Vagina (tissue), 2 donors: Measurements from ENCODE around the gene CAB39. TPM values are rescaled to one million over a fixed set of nuclear protein-coding genes. Genes with fewer than 3 reads are reported as not detected.
"Not testable (repeated sequence)": the region's sequence is repeated elsewhere in the genome, so short reads cannot be mapped to it uniquely, and the experiment has no call there.

Experiments used
- DNase-seq, 2 donors: peaks; one replicate each; pipeline ENCODE4 v3.0.0-alpha.2; 2017; ENCODE audit errors: extremely low spot score in 2 of 2
- H3K27ac ChIP-seq: fragments of 200-600 bp; sonication (generic); one replicate; pipeline ENCODE4 v1.5.1; 2019
- H3K27me3 ChIP-seq: fragments of 200-600 bp; sonication (generic); one replicate; pipeline ENCODE4 v1.5.1; 2019
- H3K36me3 ChIP-seq, 2 donors: fragments of 200-600 bp; sonication (generic); one replicate each; pipeline ENCODE4 v1.5.1; 2017 to 2019
- H3K4me1 ChIP-seq: fragments of 200-600 bp; sonication (generic); one replicate; pipeline ENCODE4 v1.5.1; 2019
- H3K4me3 ChIP-seq, 2 donors: fragments of 200-600 bp; sonication (generic); 1 replicate in 1 of 2; 2 replicates in 1 of 2; pipeline ENCODE4 v1.5.1; 2016 to 2019
- H3K9me3 ChIP-seq: fragments of 200-600 bp; sonication (generic); one replicate; pipeline ENCODE4 v1.5.1; 2019
- POLR2A ChIP-seq, 2 donors: fragments of 450-650 bp; IDR thresholded peaks; one replicate each; pipeline ENCODE4 v1.6.1; 2017; ENCODE audit warnings: antibody characterized with exemption in 2 of 2, mild to moderate bottlenecking in 2 of 2, moderate library complexity in 2 of 2
- POLR2AphosphoS5 ChIP-seq, 2 donors: sonication (generic); formaldehyde crosslinking; IDR thresholded peaks; one replicate each; pipeline ENCODE4 v1.9.0; 2017; ENCODE audit warnings: antibody characterized with exemption in 2 of 2, mild to moderate bottlenecking in 2 of 2, low read depth in 1 of 2; ENCODE audit not compliant: insufficient read depth in 1 of 2
- intact Hi-C: fragments of 100-400 bp; cut with DNase I; formaldehyde crosslinking; loops from one replicate; pipeline ENCODE4 v1.15.1; 2023
- total RNA-seq: library from RNA; depleted of rRNA; stranded (reverse); fragments of >200 nt; gene quantifications from one replicate; pipeline ENCODE4 v1.2.3, GENCODE V29; 2016
- TF ChIP-seq, protein P1 (sequence below), 3 experiments: fragments of 450-650 bp in 2 of 3; fragments of 200-600 bp in 1 of 3; sonication (generic) in 1 of 3; IDR thresholded peaks; one replicate each; pipeline ENCODE4 v1.5.1; 2017 to 2019; ENCODE audit warnings: antibody characterized with exemption in 3 of 3, mild to moderate bottlenecking in 2 of 3, moderate library complexity in 2 of 3

Gene CAB39
- total RNA-seq, 1 donor from 2014 or later = 59.4 TPM

DNA sequence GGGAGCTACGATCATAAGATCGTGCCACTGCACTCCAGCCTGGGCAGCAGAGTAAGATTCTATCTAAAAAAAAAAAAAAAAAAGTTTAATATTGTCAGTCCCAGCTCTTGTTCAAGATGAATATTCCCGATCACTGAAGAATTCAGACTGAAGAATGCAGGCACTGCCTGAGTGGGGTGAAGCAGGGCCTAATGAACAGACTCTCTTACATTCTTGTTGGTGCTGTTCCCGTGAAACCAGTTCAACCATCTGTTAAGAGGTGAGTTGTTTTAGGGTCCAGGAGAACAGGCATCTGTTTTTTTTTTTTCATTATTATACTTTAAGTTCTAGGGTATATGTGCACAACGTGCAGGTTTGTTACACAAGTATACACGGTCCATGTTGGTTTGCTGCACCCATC lies 17.1 kb upstream of the CAB39 start:
- Histone ChIP-seq H3K27ac (no peak overlapping the region), H3K36me3 (no peaks in the 10 kb centered on the region), H3K27me3 (no peaks in the 10 kb centered on the region), H3K9me3 (no peaks in the 10 kb centered on the region), H3K4me3 (no peak overlapping the region), H3K4me1 (no peaks in the 10 kb centered on the region)
- intact Hi-C loops = no loop called here
- TF ChIP-seq, protein P1, sequence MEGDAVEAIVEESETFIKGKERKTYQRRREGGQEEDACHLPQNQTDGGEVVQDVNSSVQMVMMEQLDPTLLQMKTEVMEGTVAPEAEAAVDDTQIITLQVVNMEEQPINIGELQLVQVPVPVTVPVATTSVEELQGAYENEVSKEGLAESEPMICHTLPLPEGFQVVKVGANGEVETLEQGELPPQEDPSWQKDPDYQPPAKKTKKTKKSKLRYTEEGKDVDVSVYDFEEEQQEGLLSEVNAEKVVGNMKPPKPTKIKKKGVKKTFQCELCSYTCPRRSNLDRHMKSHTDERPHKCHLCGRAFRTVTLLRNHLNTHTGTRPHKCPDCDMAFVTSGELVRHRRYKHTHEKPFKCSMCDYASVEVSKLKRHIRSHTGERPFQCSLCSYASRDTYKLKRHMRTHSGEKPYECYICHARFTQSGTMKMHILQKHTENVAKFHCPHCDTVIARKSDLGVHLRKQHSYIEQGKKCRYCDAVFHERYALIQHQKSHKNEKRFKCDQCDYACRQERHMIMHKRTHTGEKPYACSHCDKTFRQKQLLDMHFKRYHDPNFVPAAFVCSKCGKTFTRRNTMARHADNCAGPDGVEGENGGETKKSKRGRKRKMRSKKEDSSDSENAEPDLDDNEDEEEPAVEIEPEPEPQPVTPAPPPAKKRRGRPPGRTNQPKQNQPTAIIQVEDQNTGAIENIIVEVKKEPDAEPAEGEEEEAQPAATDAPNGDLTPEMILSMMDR (IDR thresholded peaks at IDR 0.05) = no peak
- TF ChIP-seq POLR2A (IDR thresholded peaks at IDR 0.05) = no peak
- no peak for TF ChIP-seq POLR2AphosphoS5 (IDR thresholded peaks at IDR 0.05; ENCODE audit: insufficient read depth in 1 of 2, low read depth in 1 of 2)
- DNase-seq = no peak

DNA sequence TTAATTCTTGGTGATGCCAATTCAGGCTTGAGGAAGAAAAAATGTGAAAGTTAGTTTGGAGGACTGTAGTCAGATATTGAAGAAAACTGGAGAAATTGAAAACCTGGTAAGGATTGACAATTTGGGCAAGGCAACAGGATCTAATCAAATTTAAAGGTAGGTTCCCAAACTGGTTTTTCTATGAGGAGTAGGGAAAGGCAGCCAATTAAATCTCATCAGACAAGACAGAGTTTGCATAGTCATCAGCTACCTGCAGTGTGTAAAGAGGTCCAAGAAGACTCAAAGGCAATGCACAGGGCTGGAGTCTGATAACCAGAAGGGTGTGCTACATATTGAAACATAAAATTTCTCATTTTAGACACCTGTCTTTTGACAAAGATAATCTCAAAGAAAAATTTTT lies 16.0 kb upstream of the CAB39 start:
- Histone ChIP-seq H3K27me3 (no peaks in the 10 kb centered on the region), H3K4me3 (no peak overlapping the region), H3K36me3 (no peaks in the 10 kb centered on the region), H3K4me1 (no peaks in the 10 kb centered on the region), H3K9me3 (no peaks in the 10 kb centered on the region), H3K27ac (no peak overlapping the region)
- intact Hi-C loops = no loop called here
- TF ChIP-seq, protein P1 (IDR thresholded peaks at IDR 0.05) = no peak
- TF ChIP-seq POLR2AphosphoS5 (IDR thresholded peaks at IDR 0.05; ENCODE audit: insufficient read depth in 1 of 2, low read depth in 1 of 2) (no peak), POLR2A (IDR thresholded peaks at IDR 0.05) (no peak)
- DNase-seq = no peak

DNA sequence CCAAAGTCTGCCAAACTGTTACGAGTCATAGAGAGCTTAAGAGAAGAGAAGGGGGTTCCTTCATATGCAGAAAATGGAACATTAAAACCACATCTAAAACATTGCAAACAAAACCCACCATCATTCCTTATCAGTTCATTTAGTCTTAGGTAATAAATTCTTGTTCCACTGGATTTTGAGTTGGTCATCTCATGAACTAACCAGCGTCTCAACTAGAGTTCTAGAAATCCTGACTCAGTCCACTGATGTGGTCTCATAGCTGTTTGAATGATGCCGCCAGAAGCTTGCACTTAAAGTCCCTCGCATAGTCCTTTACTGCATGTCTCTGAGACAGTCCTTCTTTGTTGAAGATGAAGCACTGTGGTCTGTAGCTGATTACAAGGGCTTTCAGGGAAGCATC lies 15.0 kb upstream of the CAB39 start:
- DNase-seq = no peak
- TF ChIP-seq POLR2AphosphoS5 (IDR thresholded peaks at IDR 0.05; ENCODE audit: insufficient read depth in 1 of 2, low read depth in 1 of 2) = no peak
- TF ChIP-seq, protein P1 (IDR thresholded peaks at IDR 0.05) = no peak
- TF ChIP-seq POLR2A (IDR thresholded peaks at IDR 0.05) = no peak
- Histone ChIP-seq H3K9me3 (no peaks in the 10 kb centered on the region), H3K4me3 (no peak overlapping the region), H3K4me1 (no peaks in the 10 kb centered on the region), H3K36me3 (no peaks in the 10 kb centered on the region), H3K27ac (no peak overlapping the region), H3K27me3 (no peaks in the 10 kb centered on the region)
- intact Hi-C loops = no loop called here

DNA sequence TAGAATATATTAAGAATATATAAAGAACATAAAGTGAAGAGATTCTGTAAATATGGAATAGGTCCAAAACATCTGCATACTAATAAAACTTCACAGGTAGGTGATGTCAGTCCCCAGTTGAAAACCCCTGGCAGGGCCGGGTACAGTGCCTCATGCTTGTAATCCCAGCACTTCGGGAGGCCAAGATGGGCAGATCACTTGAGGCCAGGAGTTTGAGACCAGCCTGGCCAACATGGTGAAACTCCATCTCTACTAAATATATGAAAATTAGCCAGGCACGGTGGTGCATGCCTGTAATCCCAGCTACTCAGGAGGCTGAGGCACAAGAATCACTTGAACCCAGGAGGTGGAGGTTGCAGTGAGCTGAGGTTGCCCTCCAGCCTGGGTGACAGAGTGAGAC lies 13.9 kb upstream of the CAB39 start:
- intact Hi-C loops, H3K36me3 ChIP-seq, DNase-seq: not testable (repeated sequence)

DNA sequence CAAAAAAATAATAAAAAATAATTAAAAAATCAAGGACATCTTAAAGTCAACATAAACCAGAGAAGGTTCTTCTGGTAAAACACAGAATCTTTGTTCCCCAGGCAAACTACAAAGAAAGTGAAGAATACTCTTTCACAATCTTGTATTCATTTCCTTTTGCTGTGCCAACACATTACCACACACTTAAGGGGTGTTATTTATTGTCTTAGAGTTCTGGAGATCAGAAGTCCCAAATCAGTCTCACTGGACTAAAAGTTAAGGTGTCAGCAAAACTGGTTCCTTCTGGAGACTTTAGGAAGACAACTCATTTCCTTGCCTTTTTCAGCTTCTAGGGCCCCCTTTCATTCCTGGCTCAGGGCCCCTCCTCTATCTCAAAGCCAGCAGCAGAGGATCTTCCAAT lies 12.2 kb upstream of the CAB39 start:
- Histone ChIP-seq H3K27me3 (no peaks in the 10 kb centered on the region), H3K9me3 (no peaks in the 10 kb centered on the region), H3K4me3 (no peak overlapping the region), H3K27ac (no peak overlapping the region), H3K4me1 (no peaks in the 10 kb centered on the region), H3K36me3 (no peaks in the 10 kb centered on the region)
- intact Hi-C loops = no loop called here
- no peak for DNase-seq
- TF ChIP-seq POLR2AphosphoS5 (IDR thresholded peaks at IDR 0.05; ENCODE audit: insufficient read depth in 1 of 2, low read depth in 1 of 2) = no peak
- TF ChIP-seq, protein P1 (IDR thresholded peaks at IDR 0.05) = no peak
- no peak for TF ChIP-seq POLR2A (IDR thresholded peaks at IDR 0.05)

More for the DNA sequence above, 13.9 kb upstream of the CAB39 start:
- H3K4me1 ChIP-seq, H3K27me3 ChIP-seq, H3K9me3 ChIP-seq, H3K4me3 ChIP-seq, H3K27ac ChIP-seq: not testable (repeated sequence)

DNA sequence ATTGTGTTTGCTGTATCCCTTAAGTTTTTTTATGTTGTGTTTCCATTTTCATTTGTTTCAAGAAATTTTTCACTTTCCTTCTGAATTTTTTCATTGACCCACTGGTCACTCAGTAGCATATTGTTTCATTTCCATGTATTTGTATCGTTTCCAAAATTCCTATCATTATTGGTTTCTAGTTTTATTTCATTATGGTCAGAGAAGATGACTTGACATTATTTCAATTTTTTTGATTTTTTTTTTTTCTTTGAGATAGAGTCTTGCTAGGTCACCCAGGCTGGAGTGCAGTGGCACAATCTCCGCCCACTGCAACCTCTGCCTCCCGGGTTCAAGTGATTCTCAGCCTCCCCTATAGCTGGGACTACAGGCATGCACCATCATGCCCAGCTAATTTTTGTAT lies 11.3 kb upstream of the CAB39 start:
- H3K27ac ChIP-seq = no peak overlapping the region
- intact Hi-C loops = no loop called here
- no peak for DNase-seq
- H3K36me3 ChIP-seq = no peaks in the 10 kb centered on the region
- no peaks in the 10 kb centered on the region for H3K27me3 ChIP-seq
- H3K4me1 ChIP-seq = no peaks in the 10 kb centered on the region
- no peak overlapping the region for H3K4me3 ChIP-seq
- TF ChIP-seq, protein P1 (IDR thresholded peaks at IDR 0.05) = no peak
- TF ChIP-seq POLR2A (IDR thresholded peaks at IDR 0.05) (no peak), POLR2AphosphoS5 (IDR thresholded peaks at IDR 0.05; ENCODE audit: insufficient read depth in 1 of 2, low read depth in 1 of 2) (no peak)
- H3K9me3 ChIP-seq = no peaks in the 10 kb centered on the region

DNA sequence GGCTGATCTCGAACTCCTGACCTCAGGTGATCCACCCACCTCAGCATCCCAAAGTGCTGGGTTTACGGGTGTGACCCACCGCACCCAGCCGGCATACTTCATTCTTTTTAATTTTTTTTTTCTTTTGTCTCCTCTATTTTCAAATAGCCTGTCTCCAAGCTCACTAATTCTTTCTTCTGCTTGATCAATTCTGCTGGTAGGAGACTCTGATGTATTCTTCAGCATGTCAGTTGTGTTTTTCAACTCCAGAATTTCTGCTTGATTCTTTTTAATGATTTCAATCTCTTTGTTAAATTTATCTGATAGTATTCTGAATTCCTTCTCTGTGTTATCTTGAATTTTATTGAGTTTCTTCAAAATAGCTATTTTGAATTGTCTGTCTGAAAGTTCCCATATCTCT lies 10.2 kb upstream of the CAB39 start:
- H3K9me3 ChIP-seq, DNase-seq, H3K4me1 ChIP-seq, H3K27ac ChIP-seq, H3K36me3 ChIP-seq, H3K27me3 ChIP-seq, H3K4me3 ChIP-seq, intact Hi-C loops: not testable (repeated sequence)
